Measurements from ENCODE around the gene RFLNA. TPM values are rescaled to one million over a fixed set of nuclear protein-coding genes. Genes with fewer than 3 reads are reported as not detected.

RFLNA gene
- total and polyA plus RNA-seq, 2 of the 13 experiments (the other 11 are each of a cell fraction or from before 2014, with no cell fraction given) = not detected

- TF ChIP-seq ZNF766 (CRISPR knock-in tag; IDR thresholded peaks at IDR 0.05; ENCODE audit: borderline replicate concordance) = no peak
These were observed 10.5 kb upstream of the RFLNA start (continued) for GRCh38 chr12:124284368-124284767.

DNA sequence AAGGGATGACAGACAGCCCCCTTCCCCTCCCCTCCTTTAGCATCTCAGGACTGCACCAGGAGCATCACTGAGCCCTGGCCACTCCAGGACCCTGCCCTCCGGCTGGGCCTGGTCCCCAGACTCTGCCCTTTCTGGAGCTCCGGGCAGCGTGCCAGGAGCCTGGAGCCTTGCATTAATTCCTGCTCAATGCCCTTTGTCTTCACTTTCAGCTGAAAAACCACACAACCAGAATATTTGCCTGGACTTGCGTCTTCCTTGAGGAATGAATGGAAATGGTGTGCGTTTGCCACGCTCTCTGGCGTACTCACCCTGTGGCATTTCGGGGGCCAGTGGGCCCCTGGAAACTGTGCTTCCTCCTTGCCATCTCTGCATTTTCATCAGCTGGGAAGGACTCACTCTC is 8.5 kb upstream of the RFLNA start:
- ATAC-seq (no peak), DNase-seq (ENCODE audit: low spot score) (no peak), FAIRE-seq (no peak)
- Histone ChIP-seq H3K27me3 (ENCODE audit: control insufficient read depth in 1 of 2, insufficient read depth in 2 of 2, low read length in 2 of 2) (peaks cover 0 to 41% of the 10 kb centered on the region in 2 experiments; a peak in 2 of 5 replicates), H4K20me1 (ENCODE audit: insufficient read depth, low read length) (no peaks in the 10 kb centered on the region), H3K79me2 (ENCODE audit: insufficient read depth, low read length) (no peaks in the 10 kb centered on the region), H3K4me1 (ENCODE audit: insufficient read depth, low read length) (no peaks in the 10 kb centered on the region), H2AFZ (ENCODE audit: low read length) (no peak overlapping the region), H3K4me3 (replicated peaks in 1 of 3; ENCODE audit: insufficient read depth in 1 of 3, low read depth in 2 of 3, low read length in 3 of 3) (no peak overlapping the region), H3K9me3 (ENCODE audit: low read length) (peaks cover 4% of the 10 kb centered on the region; the same call in 1 of the 2 replicates), H3K4me2 (ENCODE audit: low read depth, low read length) (no peak overlapping the region), H3K9ac (ENCODE audit: insufficient read depth, low read depth, low read length) (no peak overlapping the region), H3K27ac (ENCODE audit: extremely low read length, insufficient read depth, low read length) (no peak overlapping the region), H3K36me3 (replicated peaks in 1 of 2; ENCODE audit: control insufficient read depth in 1 of 2, insufficient read depth in 2 of 2, low read length in 2 of 2) (no peaks in the 10 kb centered on the region)
- in situ Hi-C loops (cut with HindIII; ENCODE audit: extremely low pct_ligation_motif_present, low pct_unique_long_range_greater_than_20kb) = no loop called here
- 16% methylated on average over 8 of the region's 8 CpGs for WGBS (ENCODE audit: low lambda C conversion rate)
- no TSS peak for BruUV-seq (replicated peaks)
- POLR2A ChIA-PET = no interaction called here
- intact Hi-C loops (cut with micrococcal nuclease; ENCODE audit: unreplicated experiment) = no loop called here
- CTCF ChIA-PET (ENCODE audit: low intra/inter-chr PET ratio, low total read pairs) = no interaction called here
- TF ChIP-seq ZNF749 (CRISPR knock-in tag; IDR thresholded peaks at IDR 0.05; ENCODE audit: borderline replicate concordance) (no peak), PTBP1 (IDR thresholded peaks at IDR 0.05; ENCODE audit: low read depth, low read length, poor library complexity, severe bottlenecking) (no peak), GATAD2A (CRISPR knock-in tag; IDR thresholded peaks at IDR 0.05) (no peak), XBP1 (CRISPR knock-in tag; IDR thresholded peaks at IDR 0.05) (no peak), ZNF761 (CRISPR knock-in tag; conservative IDR thresholded peaks at IDR 0.05) (no peak), ZNF484 (CRISPR knock-in tag; IDR thresholded peaks at IDR 0.05; ENCODE audit: borderline replicate concordance, low read depth) (no peak), ZNF337 (CRISPR knock-in tag; IDR thresholded peaks at IDR 0.05; ENCODE audit: borderline replicate concordance, low read depth) (no peak), GMEB1 (CRISPR knock-in tag; IDR thresholded peaks at IDR 0.05; ENCODE audit: borderline replicate concordance) (no peak)
- TF ChIP-seq, protein P1, sequence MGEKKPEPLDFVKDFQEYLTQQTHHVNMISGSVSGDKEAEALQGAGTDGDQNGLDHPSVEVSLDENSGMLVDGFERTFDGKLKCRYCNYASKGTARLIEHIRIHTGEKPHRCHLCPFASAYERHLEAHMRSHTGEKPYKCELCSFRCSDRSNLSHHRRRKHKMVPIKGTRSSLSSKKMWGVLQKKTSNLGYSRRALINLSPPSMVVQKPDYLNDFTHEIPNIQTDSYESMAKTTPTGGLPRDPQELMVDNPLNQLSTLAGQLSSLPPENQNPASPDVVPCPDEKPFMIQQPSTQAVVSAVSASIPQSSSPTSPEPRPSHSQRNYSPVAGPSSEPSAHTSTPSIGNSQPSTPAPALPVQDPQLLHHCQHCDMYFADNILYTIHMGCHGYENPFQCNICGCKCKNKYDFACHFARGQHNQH (CRISPR knock-in tag; IDR thresholded peaks at IDR 0.05) = no peak
- TF ChIP-seq, protein P2, sequence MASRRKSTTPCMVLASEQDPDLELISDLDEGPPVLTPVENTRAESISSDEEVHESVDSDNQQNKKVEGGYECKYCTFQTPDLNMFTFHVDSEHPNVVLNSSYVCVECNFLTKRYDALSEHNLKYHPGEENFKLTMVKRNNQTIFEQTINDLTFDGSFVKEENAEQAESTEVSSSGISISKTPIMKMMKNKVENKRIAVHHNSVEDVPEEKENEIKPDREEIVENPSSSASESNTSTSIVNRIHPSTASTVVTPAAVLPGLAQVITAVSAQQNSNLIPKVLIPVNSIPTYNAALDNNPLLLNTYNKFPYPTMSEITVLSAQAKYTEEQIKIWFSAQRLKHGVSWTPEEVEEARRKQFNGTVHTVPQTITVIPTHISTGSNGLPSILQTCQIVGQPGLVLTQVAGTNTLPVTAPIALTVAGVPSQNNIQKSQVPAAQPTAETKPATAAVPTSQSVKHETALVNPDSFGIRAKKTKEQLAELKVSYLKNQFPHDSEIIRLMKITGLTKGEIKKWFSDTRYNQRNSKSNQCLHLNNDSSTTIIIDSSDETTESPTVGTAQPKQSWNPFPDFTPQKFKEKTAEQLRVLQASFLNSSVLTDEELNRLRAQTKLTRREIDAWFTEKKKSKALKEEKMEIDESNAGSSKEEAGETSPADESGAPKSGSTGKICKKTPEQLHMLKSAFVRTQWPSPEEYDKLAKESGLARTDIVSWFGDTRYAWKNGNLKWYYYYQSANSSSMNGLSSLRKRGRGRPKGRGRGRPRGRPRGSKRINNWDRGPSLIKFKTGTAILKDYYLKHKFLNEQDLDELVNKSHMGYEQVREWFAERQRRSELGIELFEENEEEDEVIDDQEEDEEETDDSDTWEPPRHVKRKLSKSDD (CRISPR knock-in tag; IDR thresholded peaks at IDR 0.05; ENCODE audit: low read depth) = no peak
- TF ChIP-seq, protein P3, sequence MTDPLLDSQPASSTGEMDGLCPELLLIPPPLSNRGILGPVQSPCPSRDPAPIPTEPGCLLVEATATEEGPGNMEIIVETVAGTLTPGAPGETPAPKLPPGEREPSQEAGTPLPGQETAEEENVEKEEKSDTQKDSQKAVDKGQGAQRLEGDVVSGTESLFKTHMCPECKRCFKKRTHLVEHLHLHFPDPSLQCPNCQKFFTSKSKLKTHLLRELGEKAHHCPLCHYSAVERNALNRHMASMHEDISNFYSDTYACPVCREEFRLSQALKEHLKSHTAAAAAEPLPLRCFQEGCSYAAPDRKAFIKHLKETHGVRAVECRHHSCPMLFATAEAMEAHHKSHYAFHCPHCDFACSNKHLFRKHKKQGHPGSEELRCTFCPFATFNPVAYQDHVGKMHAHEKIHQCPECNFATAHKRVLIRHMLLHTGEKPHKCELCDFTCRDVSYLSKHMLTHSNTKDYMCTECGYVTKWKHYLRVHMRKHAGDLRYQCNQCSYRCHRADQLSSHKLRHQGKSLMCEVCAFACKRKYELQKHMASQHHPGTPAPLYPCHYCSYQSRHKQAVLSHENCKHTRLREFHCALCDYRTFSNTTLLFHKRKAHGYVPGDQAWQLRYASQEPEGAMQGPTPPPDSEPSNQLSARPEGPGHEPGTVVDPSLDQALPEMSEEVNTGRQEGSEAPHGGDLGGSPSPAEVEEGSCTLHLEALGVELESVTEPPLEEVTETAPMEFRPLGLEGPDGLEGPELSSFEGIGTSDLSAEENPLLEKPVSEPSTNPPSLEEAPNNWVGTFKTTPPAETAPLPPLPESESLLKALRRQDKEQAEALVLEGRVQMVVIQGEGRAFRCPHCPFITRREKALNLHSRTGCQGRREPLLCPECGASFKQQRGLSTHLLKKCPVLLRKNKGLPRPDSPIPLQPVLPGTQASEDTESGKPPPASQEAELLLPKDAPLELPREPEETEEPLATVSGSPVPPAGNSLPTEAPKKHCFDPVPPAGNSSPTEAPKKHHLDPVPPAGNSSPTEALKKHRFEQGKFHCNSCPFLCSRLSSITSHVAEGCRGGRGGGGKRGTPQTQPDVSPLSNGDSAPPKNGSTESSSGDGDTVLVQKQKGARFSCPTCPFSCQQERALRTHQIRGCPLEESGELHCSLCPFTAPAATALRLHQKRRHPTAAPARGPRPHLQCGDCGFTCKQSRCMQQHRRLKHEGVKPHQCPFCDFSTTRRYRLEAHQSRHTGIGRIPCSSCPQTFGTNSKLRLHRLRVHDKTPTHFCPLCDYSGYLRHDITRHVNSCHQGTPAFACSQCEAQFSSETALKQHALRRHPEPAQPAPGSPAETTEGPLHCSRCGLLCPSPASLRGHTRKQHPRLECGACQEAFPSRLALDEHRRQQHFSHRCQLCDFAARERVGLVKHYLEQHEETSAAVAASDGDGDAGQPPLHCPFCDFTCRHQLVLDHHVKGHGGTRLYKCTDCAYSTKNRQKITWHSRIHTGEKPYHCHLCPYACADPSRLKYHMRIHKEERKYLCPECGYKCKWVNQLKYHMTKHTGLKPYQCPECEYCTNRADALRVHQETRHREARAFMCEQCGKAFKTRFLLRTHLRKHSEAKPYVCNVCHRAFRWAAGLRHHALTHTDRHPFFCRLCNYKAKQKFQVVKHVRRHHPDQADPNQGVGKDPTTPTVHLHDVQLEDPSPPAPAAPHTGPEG (CRISPR knock-in tag; IDR thresholded peaks at IDR 0.05) = no peak
